Lower lobe of right lung (tissue), 2 donors: Measurements from ENCODE around the gene TUT1. TPM values are rescaled to one million over a fixed set of nuclear protein-coding genes. Genes with fewer than 3 reads are reported as not detected.

Experiments used
- ATAC-seq, 2 donors: fragments of 200-7000 bp; cut with Tn5 transposase; one replicate each; pipeline ENCODE4 v1.9.1; 2020 to 2022; ENCODE audit warnings: mild to moderate bottlenecking in 2 of 2, moderate library complexity in 2 of 2
- DNase-seq: peaks from one replicate; pipeline ENCODE4 v3.0.0-alpha.2; 2020
- H3K27ac ChIP-seq: fragments of 200-600 bp; one replicate; pipeline ENCODE4 v1.8.0; 2022
- H3K27me3 ChIP-seq: fragments of 200-600 bp; one replicate; pipeline ENCODE4 v1.8.0; 2022; ENCODE audit warnings: low read depth
- H3K36me3 ChIP-seq: fragments of 200-600 bp; one replicate; pipeline ENCODE4 v1.8.0; 2022; ENCODE audit warnings: mild to moderate bottlenecking
- H3K4me1 ChIP-seq: fragments of 200-600 bp; one replicate; pipeline ENCODE4 v1.8.0; 2022
- H3K4me3 ChIP-seq: fragments of 200-600 bp; one replicate; pipeline ENCODE4 v1.8.0; 2022; ENCODE audit warnings: mild to moderate bottlenecking
- H3K9me3 ChIP-seq: fragments of 200-600 bp; one replicate; pipeline ENCODE4 v1.8.0; 2022
- CTCF ChIP-seq: fragments of 200-600 bp; IDR thresholded peaks from one replicate; pipeline ENCODE4 v1.8.0; 2022; ENCODE audit warnings: antibody characterized with exemption, mild to moderate bottlenecking
- intact Hi-C: fragments of 100-400 bp; cut with DNase I; formaldehyde crosslinking; loops from one replicate; pipeline ENCODE4 v1.11.0; 2022
- long read RNA-seq: library from polyadenylated mRNA; unstranded; transcript quantifications from one replicate; pipeline ENCODE4 v2.0.0, GENCODE V29; 2021
- total RNA-seq: library from RNA; stranded (reverse); fragmentation: NEBNext Ultra II Directional; extraction: Animal tissue kit (Norgen Biotek cat#: 25700); gene quantifications from one replicate; pipeline ENCODE4 v1.2.1, GENCODE V29; 2021
- donor health status: DM: no; HTN: yes; CAD: no; lungs with severe emphysema.

The TUT1 gene
- 15.8 TPM for total RNA-seq
- long read RNA-seq, transcript TUT1-202 (9 exons, 2,826 nt) = major isoform, 17 of 48 reads
- long read RNA-seq, partial matches to known transcripts = 12 of 48 reads
- long read RNA-seq, other reads (novel, unspliced or antisense) = 17 of 48 reads

GRCh38 chr11:62591448-62592145, at the start of gene TUT1:
Gene TUT1 (minus strand): TSS chr11:62591523. CDS start chr11:62591485, 38 bp downstream.
- DNase-seq (peak; percentile 96), ATAC-seq (peak; percentile 97)
- H3K27me3 ChIP-seq = no peaks in the 10 kb centered on the region
- TF ChIP-seq CTCF = peak; percentile 14
- H3K9me3 ChIP-seq = no peaks in the 10 kb centered on the region
- peak within 1 kb of the TSS; percentile 90 for H3K4me3 ChIP-seq
- peak within 1 kb of the TSS; percentile 94 for H3K27ac ChIP-seq
- H3K4me1 ChIP-seq = peaks cover 33% of the 10 kb centered on the region
- peaks cover 55% of the 10 kb centered on the region for H3K36me3 ChIP-seq
- intact Hi-C loops = no loop called here

GRCh38 chr11:62632492-62632891, 41.2 kb upstream of the TUT1 start:
- H3K36me3 ChIP-seq = peaks cover 98% of the 10 kb centered on the region
- H3K4me1 ChIP-seq = no peaks in the 10 kb centered on the region
- no peaks in the 10 kb centered on the region for H3K9me3 ChIP-seq
- no peak for TF ChIP-seq CTCF
- no peaks in the 10 kb centered on the region for H3K27me3 ChIP-seq
- no peak overlapping the region for H3K27ac ChIP-seq
- intact Hi-C loops = no loop called here
- ATAC-seq (no peak), DNase-seq (no peak)
- H3K4me3 ChIP-seq = no peak overlapping the region

- Histone ChIP-seq H3K9me3 (no peaks in the 10 kb centered on the region), H3K36me3 (peaks cover 78% of the 10 kb centered on the region), H3K4me1 (no peaks in the 10 kb centered on the region), H3K4me3 (no peak overlapping the region), H3K27me3 (no peaks in the 10 kb centered on the region), H3K27ac (no peak overlapping the region)
- DNase-seq (no peak), ATAC-seq (no peak)
- intact Hi-C loops = no loop called here
- no peak for TF ChIP-seq CTCF
Observed at GRCh38 chr11:62627713-62628112, 36.4 kb upstream of the TUT1 start.

- TF ChIP-seq CTCF = no peak
- intact Hi-C loops = no loop called here
- H3K4me3 ChIP-seq = peak overlapping the region; percentile 79
Observed at GRCh38 chr11:62622476-62623089, 31.3 kb upstream of the TUT1 start.

GRCh38 chr11:62621567-62622470, 30.5 kb upstream of the TUT1 start, which contains the start of gene B3GAT3:
Gene B3GAT3 (minus strand): TSS chr11:62621986. CDS start chr11:62621947, 39 bp downstream.
- intact Hi-C loops = no loop called here
- Histone ChIP-seq H3K27me3 (no peaks in the 10 kb centered on the region), H3K27ac (peak within 1 kb of the TSS; percentile 88), H3K9me3 (no peaks in the 10 kb centered on the region), H3K36me3 (peaks cover 28% of the 10 kb centered on the region), H3K4me1 (peaks cover 19% of the 10 kb centered on the region), H3K4me3 (peak within 1 kb of the TSS; percentile 79)
- DNase-seq = peak; percentile 99
- no peak for TF ChIP-seq CTCF
- peak; percentile 99 for ATAC-seq

More at GRCh38 chr11:62622476-62623089, 31.3 kb upstream of the TUT1 start:
- Histone ChIP-seq H3K4me1 (peaks cover 19% of the 10 kb centered on the region), H3K36me3 (peaks cover 29% of the 10 kb centered on the region), H3K9me3 (no peaks in the 10 kb centered on the region), H3K27me3 (no peaks in the 10 kb centered on the region), H3K27ac (peak overlapping the region; percentile 88)
- DNase-seq (no peak), ATAC-seq (no peak)
